HG03558 (cell line): ENCODE data around the gene TSPAN18.

Source experiments
- ATAC-seq: cut with Tn5 transposase; IDR thresholded peaks from one replicate; pipeline ENCODE4 v1.9.1; 2021; ENCODE audit warnings: moderate number of reproducible peaks; ENCODE audit not compliant: unreplicated experiment; ENCODE audit errors: extremely low read depth

The TSPAN18 gene

GRCh38 chr11:44734843-44735381, 8.2 kb downstream of the TSPAN18 start:
- no peak for ATAC-seq

- ATAC-seq = no peak
These were observed 10.0 kb downstream of the TSPAN18 start for GRCh38 chr11:44736791-44737190.

GRCh38 chr11:44737245-44738085, 10.7 kb downstream of the TSPAN18 start:
- ATAC-seq = no peak

GRCh38 chr11:44738791-44739190, 12.0 kb downstream of the TSPAN18 start:
- ATAC-seq = no peak

GRCh38 chr11:44740967-44741366, 14.2 kb downstream of the TSPAN18 start:
- ATAC-seq = no peak

- ATAC-seq = no peak
These were observed 15.2 kb downstream of the TSPAN18 start for GRCh38 chr11:44741976-44742375.

- no peak for ATAC-seq
These were observed 15.9 kb downstream of the TSPAN18 start for GRCh38 chr11:44742508-44743246.

- no peak for ATAC-seq
These were observed 16.6 kb downstream of the TSPAN18 start for GRCh38 chr11:44743326-44743725.

GRCh38 chr11:44743959-44744557, 17.3 kb downstream of the TSPAN18 start:
- no peak for ATAC-seq

- no peak for ATAC-seq
These were observed 20.1 kb downstream of the TSPAN18 start for GRCh38 chr11:44746894-44747293.

GRCh38 chr11:44747316-44747715, 20.6 kb downstream of the TSPAN18 start:
- no peak for ATAC-seq

- no peak for ATAC-seq
These were observed 21.1 kb downstream of the TSPAN18 start for GRCh38 chr11:44747836-44748235.

- no peak for ATAC-seq
These were observed 21.8 kb downstream of the TSPAN18 start for GRCh38 chr11:44748606-44749005.

- no peak for ATAC-seq
These were observed 22.4 kb downstream of the TSPAN18 start for GRCh38 chr11:44749189-44749588.

- ATAC-seq = no peak
These were observed 24.0 kb downstream of the TSPAN18 start for GRCh38 chr11:44750551-44751465.

- ATAC-seq = no peak
These were observed 25.5 kb downstream of the TSPAN18 start for GRCh38 chr11:44752300-44752699.

GRCh38 chr11:44752713-44753112, 26.0 kb downstream of the TSPAN18 start:
- no peak for ATAC-seq

GRCh38 chr11:44753961-44754645, 27.3 kb downstream of the TSPAN18 start:
- ATAC-seq = no peak

- ATAC-seq = no peak
These were observed 28.3 kb downstream of the TSPAN18 start for GRCh38 chr11:44754876-44755555.
